ENCODE measurements around the gene LY6G5C. TPM values are rescaled to one million over a fixed set of nuclear protein-coding genes. Genes with fewer than 3 reads are reported as not detected.

LY6G5C gene
- total RNA-seq, 1 experiment from 2014 or later, result 2.6 TPM

DNA sequence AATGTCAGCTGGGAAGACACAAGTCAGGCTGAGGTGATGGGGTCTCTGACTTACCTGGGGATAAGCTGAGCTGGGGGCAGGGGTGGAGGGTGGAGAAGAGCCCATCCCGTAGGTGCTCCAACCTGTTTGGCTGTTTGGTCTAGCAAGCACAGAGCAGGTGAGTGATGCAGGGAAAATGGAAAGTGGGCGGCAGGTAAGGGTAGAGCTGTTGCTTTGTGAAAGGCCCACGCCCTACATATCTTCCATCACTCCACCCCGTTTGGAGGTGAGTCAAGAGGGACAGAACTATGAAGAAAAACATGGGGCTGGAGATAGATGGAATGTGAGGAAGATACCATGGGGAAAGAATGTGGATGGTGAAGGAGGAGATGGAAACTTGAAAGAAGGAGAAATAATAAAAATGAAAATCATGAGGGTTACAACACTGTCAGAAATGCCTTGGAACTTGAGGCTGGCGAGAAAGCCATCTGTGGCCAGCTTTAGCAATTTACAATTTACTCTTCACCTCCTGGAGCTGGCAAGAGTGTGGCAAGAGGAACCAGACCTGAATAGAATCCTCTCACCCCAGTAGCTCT, 39.4 kb upstream of the LY6G5C start:
- BruUV-seq (replicated peaks), result no TSS peak
- Histone ChIP-seq H4K20me1 (ENCODE audit: insufficient read depth) (no peaks in the 10 kb centered on the region), H3K4me1 (replicated peaks; ENCODE audit: insufficient read depth) (peaks cover 42% of the 10 kb centered on the region), H3K36me3 (ENCODE audit: low read depth) (no peaks in the 10 kb centered on the region), H3K4me2 (peak overlapping the region; percentile 59), H2AFZ (no peak overlapping the region), H3K79me2 (ENCODE audit: low read depth) (no peaks in the 10 kb centered on the region), H3K9me3 (ENCODE audit: insufficient read depth, low read depth) (no peaks in the 10 kb centered on the region), H3K4me3 (no peak overlapping the region), H3K27ac (peak overlapping the region; percentile 28; the same call in 1 of the 2 replicates), H3F3A (ENCODE audit: insufficient read depth, low read depth) (peaks cover 27% of the 10 kb centered on the region; the same call in 1 of the 2 replicates), H3K27me3 (ENCODE audit: insufficient read depth, low read depth) (no peaks in the 10 kb centered on the region), H3K9me2 (ENCODE audit: insufficient read depth) (no peaks in the 10 kb centered on the region)
- TF ChIP-seq EZH2 (IDR thresholded peaks at IDR 0.05; ENCODE audit: low read depth), result no peak
- TF ChIP-seq, protein P1, sequence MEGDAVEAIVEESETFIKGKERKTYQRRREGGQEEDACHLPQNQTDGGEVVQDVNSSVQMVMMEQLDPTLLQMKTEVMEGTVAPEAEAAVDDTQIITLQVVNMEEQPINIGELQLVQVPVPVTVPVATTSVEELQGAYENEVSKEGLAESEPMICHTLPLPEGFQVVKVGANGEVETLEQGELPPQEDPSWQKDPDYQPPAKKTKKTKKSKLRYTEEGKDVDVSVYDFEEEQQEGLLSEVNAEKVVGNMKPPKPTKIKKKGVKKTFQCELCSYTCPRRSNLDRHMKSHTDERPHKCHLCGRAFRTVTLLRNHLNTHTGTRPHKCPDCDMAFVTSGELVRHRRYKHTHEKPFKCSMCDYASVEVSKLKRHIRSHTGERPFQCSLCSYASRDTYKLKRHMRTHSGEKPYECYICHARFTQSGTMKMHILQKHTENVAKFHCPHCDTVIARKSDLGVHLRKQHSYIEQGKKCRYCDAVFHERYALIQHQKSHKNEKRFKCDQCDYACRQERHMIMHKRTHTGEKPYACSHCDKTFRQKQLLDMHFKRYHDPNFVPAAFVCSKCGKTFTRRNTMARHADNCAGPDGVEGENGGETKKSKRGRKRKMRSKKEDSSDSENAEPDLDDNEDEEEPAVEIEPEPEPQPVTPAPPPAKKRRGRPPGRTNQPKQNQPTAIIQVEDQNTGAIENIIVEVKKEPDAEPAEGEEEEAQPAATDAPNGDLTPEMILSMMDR (conservative IDR thresholded peaks at IDR 0.05), result no peak
- intact Hi-C loops (cut with micrococcal nuclease; ENCODE audit: unreplicated experiment), result no loop called here
- POLR2A ChIA-PET (ENCODE audit: unreplicated experiment), result interaction anchor here (0.7 kb wide), 2 partner anchors 13 to 17 kb away, joined by 3 read pairs; partner anchors contain the start of gene ABHD16A
- peak; percentile 66 to 69 for DNase-seq
- CTCF ChIA-PET, result no interaction called here

DNA sequence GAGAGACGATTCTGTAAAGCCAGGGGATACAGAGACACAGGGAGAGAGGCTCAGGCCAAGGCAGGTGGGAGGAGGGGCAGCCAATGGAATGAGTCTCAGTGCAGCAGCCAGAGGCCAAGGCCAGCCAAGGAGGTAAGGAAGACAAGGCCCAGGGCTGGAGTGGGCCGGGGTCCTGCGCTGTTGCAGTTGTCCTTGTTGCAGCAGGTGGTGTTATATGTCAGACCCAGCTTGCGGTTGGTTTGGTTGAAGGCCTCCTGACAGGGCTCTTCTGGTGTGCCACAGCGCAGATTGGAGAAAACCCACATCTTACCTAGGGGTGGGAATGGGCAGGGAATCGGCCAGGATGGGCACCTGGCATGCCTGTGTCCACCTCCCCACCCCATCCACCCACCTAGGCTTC, 38.1 kb upstream of the LY6G5C start:
- Histone ChIP-seq H3K36me3 (ENCODE audit: low read depth) (no peaks in the 10 kb centered on the region), H3F3A (ENCODE audit: insufficient read depth, low read depth) (peaks cover 27% of the 10 kb centered on the region; the same call in 1 of the 2 replicates), H3K9me2 (ENCODE audit: insufficient read depth) (no peaks in the 10 kb centered on the region), H3K4me2 (peak overlapping the region; percentile 59), H3K27ac (no peak overlapping the region; the same call in 1 of the 2 replicates), H3K9me3 (ENCODE audit: insufficient read depth, low read depth) (no peaks in the 10 kb centered on the region), H3K27me3 (ENCODE audit: insufficient read depth, low read depth) (no peaks in the 10 kb centered on the region), H2AFZ (no peak overlapping the region), H3K4me3 (no peak overlapping the region), H3K4me1 (replicated peaks; ENCODE audit: insufficient read depth) (peaks cover 42% of the 10 kb centered on the region), H3K79me2 (ENCODE audit: low read depth) (no peaks in the 10 kb centered on the region), H4K20me1 (ENCODE audit: insufficient read depth) (no peaks in the 10 kb centered on the region)
- intact Hi-C loops (cut with micrococcal nuclease; ENCODE audit: unreplicated experiment), result no loop called here
- no peak for TF ChIP-seq EZH2 (IDR thresholded peaks at IDR 0.05; ENCODE audit: low read depth)
- TF ChIP-seq, protein P1 (conservative IDR thresholded peaks at IDR 0.05), result no peak
- POLR2A ChIA-PET (ENCODE audit: unreplicated experiment), result interaction anchor here (0.6 kb wide), 1 partner anchor 118 kb away, joined by 4 read pairs; no protein-coding TSS in a partner anchor
- DNase-seq, result no peak
- no TSS peak for BruUV-seq (replicated peaks)
- CTCF ChIA-PET, result interaction anchor here (0.6 kb wide), 1 partner anchor 535 kb away, joined by 5 read pairs; no protein-coding TSS in a partner anchor

DNA sequence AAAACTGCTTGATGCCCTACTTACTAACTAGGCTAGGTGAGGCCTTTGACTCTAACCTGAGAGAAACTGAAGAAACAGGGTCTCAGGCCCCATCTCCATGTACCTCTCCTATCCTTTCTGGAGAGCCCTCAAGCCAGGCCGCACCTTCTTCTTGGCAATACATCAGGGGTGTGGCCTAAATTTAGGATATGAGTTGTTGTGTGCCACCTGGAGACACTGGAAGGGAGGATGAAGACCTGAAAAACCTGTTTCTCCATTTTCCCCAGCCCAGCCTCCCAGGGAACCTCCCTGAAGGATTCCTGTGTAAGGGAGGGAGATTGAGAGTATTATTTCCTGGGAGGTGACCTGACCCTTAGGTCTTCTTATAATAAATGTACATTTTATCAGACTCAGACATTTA, 37.4 kb upstream of the LY6G5C start:
- no peak for TF ChIP-seq EZH2 (IDR thresholded peaks at IDR 0.05; ENCODE audit: low read depth)
- TF ChIP-seq, protein P1 (conservative IDR thresholded peaks at IDR 0.05), result no peak
- intact Hi-C loops (cut with micrococcal nuclease; ENCODE audit: unreplicated experiment), result no loop called here
- BruUV-seq (replicated peaks), result no TSS peak
- no peaks in the 10 kb centered on the region for H3K9me3 ChIP-seq (ENCODE audit: insufficient read depth, low read depth)
- H2AFZ ChIP-seq, result no peak overlapping the region
- ChIA-PET POLR2A (ENCODE audit: unreplicated experiment) (no interaction called here), CTCF (interaction anchor here (0.5 kb wide), 1 partner anchor 53 kb away, joined by 14 read pairs; no protein-coding TSS in a partner anchor)
- no peaks in the 10 kb centered on the region for H3K79me2 ChIP-seq (ENCODE audit: low read depth)
- peaks cover 42% of the 10 kb centered on the region for H3K4me1 ChIP-seq (replicated peaks; ENCODE audit: insufficient read depth)
- no peak overlapping the region; the same call in 1 of the 2 replicates for H3K27ac ChIP-seq
- no peaks in the 10 kb centered on the region for H4K20me1 ChIP-seq (ENCODE audit: insufficient read depth)
- no peaks in the 10 kb centered on the region for H3K27me3 ChIP-seq (ENCODE audit: insufficient read depth, low read depth)
- no peaks in the 10 kb centered on the region for H3K36me3 ChIP-seq (ENCODE audit: low read depth)
- peak; percentile 77 to 91 for DNase-seq
- peaks cover 27% of the 10 kb centered on the region; the same call in 1 of the 2 replicates for H3F3A ChIP-seq (ENCODE audit: insufficient read depth, low read depth)
- H3K4me3 ChIP-seq, result no peak overlapping the region
- H3K4me2 ChIP-seq, result peak overlapping the region; percentile 59
- no peaks in the 10 kb centered on the region for H3K9me2 ChIP-seq (ENCODE audit: insufficient read depth)

Data from PC-9 (cell line).